Stimulated activated CD4-positive, alpha-beta T cell treated with anti-CD3 and anti-CD28 coated beads, Interleukin-1b, Interleukin-23, amount 100 ng/mL, for 1 hour (primary cell): ENCODE data around the gene CEP85L.

Experiments
- DNase-seq, 2 donors: peaks; one replicate each; pipeline ENCODE4 v3.0.0-alpha.2; 2020; ENCODE audit warnings: low read depth in 2 of 2

Gene CEP85L

DNA sequence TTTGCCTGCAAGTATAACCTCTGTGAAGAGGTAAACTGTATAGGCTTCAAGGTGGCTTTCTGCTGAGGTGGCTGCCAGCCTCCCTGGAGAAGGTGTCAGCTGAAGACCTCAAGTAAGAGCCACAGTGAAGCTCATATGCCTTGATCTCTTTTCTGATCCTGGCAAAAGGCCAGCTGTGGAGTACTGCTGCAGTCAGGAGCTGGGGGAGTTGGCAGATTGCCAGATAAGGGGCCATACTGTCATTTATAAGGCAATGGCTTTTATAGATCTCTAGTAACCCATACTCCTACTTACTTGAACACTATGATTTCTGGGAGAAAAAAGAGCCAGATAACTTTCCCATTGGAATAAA lies 8.8 kb upstream of the CEP85L start:
- DNase-seq: no peak

DNA sequence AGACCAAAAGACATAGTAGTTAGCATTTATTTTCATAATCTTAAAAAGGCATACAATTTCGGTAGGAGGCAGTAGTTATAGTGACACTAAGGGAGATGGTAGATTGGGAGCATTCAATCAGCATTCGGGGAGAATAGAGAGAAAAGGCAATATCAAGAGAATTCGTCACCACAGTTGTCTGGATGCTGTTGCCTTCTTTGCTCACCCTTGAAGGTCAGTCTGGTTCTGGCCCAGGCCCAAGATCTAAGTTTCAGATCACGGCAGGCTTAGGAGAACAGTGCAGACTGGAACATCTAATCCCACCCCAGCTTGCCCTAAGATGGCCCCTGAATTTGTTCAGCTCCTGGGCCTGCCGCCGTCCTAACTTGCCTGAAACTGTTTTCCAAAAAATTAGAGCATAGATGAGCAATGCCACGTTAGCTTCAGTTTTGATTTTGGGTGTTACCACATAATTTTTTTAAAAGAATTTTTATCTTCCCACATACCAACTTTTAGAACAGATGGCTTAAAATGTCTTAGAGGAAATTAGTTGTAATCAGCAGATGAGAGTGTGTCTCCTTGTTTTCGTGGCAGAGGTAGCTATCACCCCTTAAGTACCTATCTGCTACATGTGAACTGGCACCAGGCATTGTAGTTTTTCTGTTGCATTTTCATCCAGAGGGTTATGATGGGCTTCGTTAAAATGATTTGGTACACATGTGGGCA lies 8.3 kb upstream of the CEP85L start:
- no peak for DNase-seq

DNA sequence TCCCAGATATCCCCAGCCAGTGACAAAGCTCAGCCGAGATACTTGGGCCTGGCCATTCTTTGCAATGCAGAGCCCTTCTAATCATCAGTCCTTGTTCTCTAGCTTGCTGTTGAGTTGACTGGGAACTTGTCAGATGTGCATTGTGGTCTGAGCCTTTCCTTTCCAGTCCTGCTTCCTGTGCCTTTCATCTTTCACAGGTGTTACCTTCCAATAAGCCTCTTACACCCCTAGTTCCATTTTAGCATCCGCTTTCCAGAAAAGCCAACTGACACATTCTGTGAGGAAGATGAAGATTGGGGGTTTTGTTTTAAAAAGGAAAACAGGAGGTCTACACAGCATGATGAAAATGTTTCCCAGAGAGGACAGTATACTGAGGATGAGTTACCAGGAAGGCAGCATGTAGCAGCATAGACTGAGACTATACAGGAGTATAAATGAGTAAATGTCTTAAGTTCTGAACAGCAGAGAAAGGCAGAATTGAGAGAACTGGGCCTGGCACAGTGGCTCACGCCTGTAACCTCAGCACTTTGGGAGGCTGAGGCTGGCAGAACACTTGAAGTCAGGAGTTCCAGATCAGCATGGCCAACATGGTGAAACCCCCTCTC lies 5.6 kb upstream of the CEP85L start:
- DNase-seq: no peak

DNA sequence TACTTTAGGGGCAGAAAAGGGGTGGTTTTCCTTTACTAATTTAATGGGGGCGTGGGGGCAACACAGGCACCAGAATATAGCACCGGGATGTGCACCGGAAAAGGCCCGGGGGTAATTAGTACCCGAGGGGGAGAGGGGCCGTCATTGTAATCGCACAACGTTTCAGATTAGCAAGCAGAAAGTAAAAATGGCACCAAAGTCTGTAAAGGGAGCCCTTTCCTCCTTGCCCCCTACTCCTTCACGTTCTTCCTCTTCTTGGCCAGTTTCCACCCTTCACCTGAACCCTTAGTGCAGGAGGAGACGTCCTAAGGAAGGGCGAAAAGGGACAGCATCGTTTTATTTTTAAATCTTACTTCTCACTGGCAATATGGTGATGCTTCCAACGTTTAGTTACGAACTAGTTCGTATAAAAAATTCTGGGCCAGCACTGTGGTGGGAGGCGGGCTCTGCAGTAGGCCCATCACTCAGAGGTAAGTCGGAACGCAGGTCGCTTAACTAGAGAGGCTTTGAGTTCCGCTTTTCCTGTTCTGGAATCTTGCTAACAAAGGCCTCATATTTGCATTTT lies 742 bp upstream of the CEP85L start:
- DNase-seq: no peak

DNA sequence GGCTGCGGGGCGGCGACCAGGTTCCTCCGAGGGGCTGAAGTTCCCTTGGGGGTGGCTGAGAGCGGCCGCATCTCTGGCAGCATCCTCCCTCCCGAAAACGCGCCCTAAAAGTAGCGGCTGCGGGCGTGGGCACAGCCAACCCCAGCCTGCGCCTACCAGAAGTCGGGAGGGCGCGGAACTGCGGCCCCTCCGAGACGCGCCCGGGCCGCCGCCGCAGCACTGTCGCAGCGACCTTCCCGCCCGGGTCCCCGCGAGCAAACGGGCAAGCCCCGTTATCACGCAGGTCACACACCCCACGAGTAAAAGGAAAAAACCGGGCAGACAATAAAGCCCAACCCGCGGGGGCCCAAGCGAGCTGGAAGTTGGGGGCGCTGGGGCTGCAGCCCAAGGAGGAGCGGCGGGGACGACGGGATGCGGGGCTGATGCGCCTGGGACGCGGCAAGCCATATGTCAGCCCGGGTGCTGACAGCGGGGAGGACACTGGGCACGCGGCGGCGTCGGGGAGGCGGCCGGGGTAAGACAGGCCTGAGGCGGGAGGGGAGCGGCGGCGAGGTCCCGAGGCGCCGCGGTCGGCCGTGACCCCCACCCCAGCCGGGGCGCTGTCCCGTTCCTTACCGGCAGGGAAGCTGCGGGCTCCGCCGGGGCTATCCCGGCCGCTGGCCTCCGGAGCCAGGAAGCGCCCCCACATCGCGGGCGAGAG lies 659 bp downstream of the CEP85L start:
- DNase-seq: no peak

DNA sequence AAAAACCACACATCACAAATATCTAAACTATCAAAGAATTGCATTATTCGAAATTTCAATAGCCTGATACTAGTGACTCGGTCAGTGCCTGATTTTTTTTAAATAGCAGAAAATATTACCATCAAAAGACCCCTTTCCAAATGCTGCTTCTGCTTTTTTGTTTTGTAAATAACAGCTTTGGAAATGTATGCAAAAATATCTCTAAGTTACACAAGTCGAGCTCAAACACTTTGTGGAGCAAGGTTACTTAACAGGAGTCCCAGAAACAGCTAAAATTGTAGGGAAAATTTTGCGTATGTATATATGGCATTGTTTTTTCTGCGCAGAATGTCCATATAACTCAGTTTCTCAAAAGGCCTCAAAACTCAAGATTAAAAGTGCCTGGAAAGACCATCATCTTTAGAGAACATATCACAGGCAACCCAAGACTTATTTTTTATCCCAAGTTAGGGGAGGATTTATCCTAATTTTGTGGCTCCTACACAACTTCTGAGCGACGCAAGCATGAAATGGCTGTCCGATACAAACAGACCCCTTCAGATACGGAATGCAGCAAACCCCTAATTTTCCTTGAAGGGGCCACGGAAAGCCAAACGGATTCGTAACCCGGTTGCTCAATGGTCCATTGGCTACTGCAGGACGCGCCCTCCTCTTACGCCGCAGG lies 1.3 kb downstream of the CEP85L start:
- no peak for DNase-seq

DNA sequence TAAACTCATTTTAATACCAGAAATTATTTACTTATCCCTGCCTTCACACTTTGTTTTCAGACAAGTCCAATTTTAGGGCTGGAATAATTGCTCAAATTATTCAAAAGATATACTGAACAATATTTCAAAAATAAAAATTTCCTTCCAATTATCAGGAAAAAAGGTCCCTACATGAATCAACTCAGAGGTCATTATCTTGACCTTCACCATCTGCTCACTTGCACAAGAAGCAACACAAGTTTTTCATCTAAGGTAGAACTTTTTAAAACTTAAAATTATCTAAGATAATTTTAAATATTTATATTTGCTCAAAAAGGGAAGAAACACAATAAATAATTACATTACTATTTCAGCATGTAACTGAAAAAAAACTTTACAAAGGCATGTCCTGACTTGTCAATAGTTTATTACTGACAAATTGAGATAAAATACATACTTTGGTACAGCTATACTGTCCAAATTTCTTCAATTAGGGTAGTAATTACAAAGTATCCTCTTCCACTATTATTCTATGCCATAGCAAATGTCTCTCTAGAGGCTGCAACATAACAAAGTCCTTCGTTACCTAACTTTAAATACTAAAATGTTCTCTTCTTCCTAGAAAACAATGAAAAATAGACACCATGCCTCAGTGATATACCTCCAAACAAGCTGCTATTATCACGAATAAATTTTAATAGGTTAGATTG lies 2.4 kb downstream of the CEP85L start:
- no peak for DNase-seq

DNA sequence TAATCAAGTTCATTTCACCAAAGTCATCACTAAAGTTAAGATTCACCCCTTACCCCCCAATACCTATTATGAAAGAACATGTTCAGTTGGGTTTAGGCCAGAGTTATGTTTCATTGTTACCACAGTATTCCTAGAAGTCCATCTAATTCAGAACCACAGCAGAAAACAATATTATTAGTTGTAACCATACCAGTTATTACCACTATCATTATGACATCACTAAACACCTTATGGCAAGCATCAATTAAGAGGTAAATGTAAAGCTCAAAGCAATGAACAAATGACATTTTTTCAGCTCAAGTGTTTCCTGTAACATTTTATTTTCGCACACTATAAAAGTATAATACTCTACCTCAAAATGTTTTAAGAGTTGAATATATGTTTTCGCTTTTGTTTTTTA lies 4.4 kb downstream of the CEP85L start:
- no peak for DNase-seq

DNA sequence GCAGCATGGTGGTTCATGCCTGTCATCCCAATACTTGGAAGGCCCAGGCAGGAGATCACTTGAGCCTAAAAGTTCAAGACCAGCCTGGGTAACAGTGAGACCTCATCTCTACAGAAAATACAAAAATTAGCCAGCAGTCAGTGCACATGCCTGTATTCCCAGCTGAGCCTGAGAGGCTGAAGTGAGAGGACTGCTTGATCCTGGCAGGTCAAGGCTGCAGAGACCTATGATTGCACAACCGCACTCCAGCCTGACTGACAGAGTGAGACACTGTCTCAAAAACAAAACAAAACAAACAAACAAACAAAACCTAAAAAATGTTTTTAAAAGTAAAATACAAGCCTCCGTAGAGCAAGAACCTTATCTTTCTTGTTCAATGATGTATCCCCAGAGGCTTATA lies 6.0 kb downstream of the CEP85L start:
- DNase-seq: no peak

DNA sequence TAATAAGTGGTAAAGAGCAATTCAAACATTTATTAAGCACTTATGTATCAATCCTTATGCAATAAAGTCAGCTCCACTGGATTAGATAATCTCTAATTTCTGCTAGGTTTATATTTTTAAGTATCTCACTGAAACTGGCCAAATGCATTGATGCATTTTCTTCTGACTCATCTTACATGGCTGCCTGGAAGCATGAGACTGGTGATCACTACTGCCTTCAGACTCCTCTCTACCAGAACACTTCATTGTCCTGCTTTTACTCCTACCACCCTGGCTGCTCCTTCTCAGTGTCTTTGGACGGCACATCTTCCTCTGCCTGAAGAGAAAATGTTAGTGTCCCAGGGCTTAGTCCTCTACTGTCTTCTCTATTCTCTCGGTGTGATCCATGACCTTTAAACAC lies 7.4 kb downstream of the CEP85L start:
- no peak for DNase-seq

DNA sequence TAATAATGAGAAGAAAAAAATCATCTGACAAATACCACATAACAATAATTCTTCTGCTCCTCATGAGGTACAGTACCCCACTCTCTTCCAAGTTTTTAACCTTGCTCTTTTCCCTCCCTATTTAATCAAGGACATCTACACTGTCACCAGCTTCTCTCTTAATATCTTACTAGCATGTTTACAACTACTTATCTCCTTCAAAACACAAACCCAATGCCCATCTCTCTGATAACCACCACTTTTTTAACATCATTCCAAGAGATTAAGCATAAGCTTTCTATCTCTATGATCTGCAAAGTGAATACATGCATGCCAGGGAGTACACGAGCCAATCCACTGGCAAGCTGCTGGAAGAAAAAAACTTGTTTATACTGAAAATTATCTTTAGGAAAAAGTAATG lies 10.3 kb downstream of the CEP85L start:
- no peak for DNase-seq

DNA sequence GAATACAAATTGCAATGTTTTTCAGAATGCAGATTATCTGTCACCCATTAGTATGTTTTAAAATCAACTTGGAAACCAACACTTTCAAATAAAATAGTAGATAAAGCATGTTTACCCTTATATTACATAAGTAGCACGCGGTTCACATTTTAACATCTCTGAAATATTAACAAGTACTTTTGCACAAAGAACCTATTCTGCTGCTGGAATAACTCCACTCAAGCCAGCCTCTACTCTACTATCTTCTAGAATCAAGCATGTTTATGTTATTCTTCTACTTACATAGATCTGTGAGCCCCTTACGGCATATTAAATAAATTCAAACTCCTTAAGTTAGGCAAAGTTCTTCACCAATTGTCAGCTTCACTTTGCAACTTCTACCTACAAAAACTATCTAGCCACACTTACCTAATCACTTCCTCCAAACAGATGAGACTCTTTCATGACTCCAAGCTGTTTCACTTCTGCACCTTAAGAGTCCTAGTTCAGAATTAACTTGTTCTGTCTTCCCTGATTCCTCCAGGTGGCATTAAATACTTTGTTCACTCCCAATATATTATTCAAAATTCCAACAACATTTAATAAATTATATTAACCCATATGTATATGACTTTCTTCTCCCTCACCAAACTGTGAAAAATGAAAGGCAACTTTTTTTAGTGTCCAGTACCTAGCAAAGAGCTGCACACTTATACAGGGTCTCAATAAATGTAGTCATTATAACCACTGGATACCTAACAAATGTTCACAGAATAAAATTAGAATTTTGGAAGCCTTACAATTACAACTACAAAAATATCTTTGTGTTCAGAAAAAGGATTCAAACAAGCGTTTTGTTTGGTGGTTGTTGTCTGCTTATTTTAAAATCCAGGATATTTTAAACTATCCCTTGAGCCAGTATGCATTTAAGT lies 12.1 kb downstream of the CEP85L start:
- DNase-seq: no peak

DNA sequence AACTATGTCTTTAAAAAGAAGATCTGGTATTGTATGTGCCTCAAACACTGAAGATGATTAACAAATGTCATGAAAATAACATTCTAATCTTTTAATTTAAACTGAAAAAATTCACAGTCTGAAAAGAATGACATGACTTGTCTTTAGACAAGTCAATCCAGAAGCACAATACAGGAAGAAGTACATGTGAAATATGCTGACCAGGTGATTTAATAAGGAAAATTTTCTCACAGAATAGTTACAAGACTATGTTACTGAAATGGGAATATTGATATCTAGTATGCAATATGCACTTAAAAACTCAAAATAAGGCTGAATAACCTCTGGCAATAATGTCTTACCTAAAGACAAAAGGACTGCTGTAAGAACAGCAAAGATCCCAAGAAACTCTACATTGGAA lies 13.1 kb downstream of the CEP85L start:
- DNase-seq: no peak

DNA sequence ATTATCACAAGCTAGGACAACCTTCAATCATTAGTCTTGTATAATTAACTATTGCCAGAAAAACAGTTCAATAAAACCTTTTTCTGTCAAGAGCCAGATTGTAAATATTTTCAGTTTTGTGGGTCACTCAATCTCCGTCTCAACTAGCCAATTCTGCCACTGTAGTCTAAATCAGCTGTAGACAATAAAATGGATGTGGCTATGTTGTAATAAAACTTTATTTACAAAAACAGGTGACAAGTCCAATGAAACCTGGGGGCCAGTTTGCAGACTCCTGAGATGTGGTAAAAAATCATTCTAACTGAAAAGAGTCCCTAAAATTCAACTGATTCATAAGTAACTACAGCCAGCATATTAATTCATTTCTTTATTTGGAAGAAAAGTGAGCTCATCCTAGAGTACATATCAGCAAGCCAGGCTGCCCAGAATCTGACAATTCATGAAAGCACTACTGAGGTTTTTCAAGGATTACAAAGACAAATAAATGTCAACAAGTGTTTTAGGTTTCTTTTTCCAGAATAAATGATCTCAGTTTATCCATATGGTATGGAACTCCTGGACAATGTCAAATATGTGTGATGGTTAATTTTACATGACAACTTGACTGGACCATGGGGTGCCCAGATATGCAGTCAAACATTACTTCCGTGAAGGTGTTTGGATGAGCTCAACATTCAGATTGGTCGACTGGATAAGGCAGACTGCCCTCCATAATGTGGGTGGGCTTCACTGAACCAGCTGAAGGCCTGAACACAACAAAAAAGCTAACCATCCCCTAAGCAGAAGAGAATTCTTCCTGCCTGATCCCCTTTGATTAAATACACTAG lies 15.3 kb downstream of the CEP85L start:
- DNase-seq: no peak

DNA sequence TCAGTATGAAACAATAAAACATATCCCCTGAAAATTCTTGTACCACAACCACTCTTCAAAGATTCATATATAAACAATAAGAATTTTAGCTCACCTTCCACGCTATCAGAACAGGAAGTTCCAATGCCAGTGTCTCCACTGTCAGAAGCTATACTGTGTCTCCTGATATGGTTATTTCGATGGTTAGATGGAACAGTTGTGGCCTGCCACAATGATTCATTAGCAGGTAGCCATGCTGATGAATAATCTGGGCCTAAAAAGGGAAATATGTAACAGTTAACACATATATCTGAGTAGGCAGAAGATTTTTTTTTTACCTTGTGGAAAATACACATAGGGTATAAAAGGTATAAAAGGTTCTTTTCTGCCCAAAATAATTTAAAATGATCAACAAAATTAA lies 19.0 kb downstream of the CEP85L start:
- DNase-seq: no peak

DNA sequence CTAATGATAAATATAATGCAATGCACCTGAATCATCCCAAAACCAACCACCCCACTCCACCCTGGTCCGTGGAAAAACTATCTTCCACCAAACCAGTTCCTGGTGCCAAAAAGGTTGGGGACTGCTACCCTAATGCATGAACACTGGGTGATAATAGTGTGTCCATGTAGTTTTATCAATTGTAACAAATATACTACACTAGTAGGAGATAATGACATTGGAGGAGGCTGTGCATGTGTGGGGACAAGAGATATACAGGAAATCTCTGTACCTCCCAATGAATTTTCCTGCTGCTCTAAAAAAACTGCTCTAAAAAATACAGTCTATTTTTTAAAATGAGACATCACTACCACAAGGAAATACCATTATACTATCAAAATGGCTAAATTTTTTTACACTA lies 20.5 kb downstream of the CEP85L start:
- DNase-seq: no peak

DNA sequence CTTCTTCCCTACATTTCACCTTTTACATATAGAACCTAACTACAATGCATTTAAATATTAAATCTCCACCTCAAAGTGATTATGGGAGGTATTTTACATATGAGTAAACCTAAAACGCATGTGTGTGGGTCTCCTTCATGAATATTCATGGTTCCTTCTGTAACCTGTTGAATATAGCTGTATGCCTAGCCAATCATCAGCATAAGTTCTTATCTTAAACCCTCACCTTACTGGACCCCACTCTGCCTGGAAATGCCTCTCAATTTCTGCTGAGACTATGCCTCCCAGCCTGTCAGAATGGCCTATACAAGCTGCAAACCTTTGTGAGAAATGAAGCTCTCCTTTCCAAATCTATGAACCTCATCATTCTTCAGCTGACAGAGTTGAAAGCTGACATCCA lies 21.3 kb downstream of the CEP85L start:
- DNase-seq: no peak

DNA sequence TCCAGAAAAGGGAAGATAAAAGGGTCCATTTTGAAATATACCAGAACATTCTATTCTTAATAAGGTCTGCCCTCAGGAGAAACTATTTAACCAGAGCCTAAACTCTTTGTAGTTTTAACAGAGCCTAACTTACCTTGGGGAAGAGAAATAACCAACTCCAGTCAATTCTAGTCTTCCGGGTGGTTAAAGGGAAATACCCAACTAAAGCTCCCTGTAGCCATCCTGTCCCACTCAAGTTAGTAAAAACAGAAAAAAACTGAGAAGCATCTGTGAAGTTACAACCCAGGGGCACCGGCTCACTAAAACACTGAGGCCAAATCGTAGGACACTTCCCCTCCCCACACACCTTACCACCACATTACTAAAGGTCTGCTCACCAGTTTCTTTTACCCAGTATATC lies 23.7 kb downstream of the CEP85L start:
- no peak for DNase-seq

DNA sequence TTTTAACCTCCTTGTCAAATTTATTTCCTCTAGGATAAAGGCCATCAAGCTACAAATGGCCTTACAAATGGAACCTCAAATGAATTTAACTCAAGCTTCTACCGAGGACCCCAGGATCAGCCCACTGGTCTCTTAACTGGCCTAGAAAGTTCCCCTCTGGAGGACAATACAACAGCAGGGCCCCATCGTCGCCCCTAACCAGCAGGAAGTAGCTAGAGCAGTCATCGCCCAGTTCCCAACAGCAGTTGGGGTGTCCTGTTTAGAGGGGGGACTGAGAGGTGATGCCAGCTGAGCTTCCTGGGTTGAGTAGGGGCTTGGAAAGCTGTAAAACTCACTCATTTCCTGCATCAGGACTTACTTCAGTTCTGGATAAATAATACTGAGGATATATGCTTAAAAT lies 25.6 kb downstream of the CEP85L start:
- no peak for DNase-seq
